22Rv1 (cell line): ENCODE results near the gene HP1BP3.

ENCODE experiments used
- H3K27ac ChIP-seq: fragments of 450-650 bp; 2 replicates; pipeline ENCODE4 v1.5.1; 2017
- CTCF ChIP-seq: fragments of 450-650 bp; IDR thresholded peaks from 2 replicates; pipeline ENCODE4 v1.5.1; 2017; ENCODE audit warnings: mild to moderate bottlenecking
- ZFX ChIP-seq: fragments of 450-650 bp; IDR thresholded peaks from 2 replicates; pipeline ENCODE4 v1.6.1; 2017; ENCODE audit warnings: antibody characterized with exemption, borderline replicate concordance

The HP1BP3 gene

GRCh38 chr1:20770314-20771087 is 16.6 kb downstream of the HP1BP3 start:
- no peak for TF ChIP-seq ZFX
- TF ChIP-seq CTCF = no peak
- no peak overlapping the region for H3K27ac ChIP-seq

DNA sequence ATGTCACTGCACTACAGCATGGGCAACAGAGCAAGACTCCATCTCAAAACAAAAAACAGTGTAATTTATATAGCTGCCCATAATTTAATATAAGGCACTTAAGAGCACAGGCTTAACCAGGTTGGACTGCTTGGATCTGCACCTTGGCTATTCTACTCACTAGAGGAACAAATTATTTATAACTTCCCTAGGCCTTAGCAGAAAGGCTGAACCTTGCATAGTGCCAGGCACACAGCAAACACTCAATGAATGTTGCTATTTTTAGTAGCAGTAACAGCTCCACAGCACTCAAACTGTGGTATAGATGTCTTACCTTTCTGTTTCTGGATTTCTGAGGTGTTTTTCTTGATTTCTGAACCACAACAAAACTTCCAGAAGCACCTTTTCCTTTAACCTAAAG is 19.8 kb downstream of the HP1BP3 start:
- H3K27ac ChIP-seq = no peak overlapping the region
- no peak for TF ChIP-seq CTCF

DNA sequence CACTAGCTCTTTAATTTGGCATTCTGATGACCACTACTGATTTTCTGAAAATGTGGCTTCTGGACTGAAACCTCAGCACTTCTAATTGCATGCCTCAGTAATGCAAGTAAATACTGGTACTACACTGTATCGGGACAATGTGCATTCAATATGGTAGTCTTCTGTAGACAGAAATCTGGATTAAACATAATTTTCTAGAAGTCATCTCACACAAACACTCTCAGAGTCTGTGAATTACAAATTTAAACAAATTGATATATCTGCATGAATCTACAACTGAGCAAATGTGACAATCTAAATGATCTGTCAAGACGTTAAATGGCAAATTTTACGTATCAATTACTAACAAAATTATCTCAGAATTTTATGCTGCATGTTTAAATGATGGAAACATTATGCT is 23.7 kb downstream of the HP1BP3 start:
- TF ChIP-seq ZFX (no peak), CTCF (no peak)
- H3K27ac ChIP-seq = no peak overlapping the region

DNA sequence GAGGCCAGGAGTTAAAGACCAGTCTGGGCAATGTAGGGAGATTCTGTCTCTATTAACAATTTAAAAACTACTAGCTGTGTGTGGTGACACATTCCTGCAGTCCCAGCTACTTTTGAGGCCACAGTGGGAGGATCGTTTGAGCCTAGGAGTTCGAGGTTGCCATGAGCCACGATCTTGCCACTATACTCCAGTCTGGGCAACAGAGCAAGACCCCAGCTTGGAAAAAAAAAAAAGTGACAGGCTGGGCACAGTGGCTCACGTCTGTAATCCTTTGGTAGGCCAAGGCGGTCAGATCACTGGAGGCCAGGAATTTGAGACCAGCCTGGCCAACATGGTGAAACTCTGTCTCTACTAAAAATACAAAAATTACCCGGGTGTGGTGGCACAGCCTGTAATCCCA is 26.8 kb downstream of the HP1BP3 start:
- no peak overlapping the region for H3K27ac ChIP-seq
- TF ChIP-seq ZFX (no peak), CTCF (no peak)

- H3K27ac ChIP-seq = no peak overlapping the region
- TF ChIP-seq CTCF = no peak
- no peak for TF ChIP-seq ZFX
These were observed 33.5 kb downstream of the HP1BP3 start for GRCh38 chr1:20753589-20753988.

DNA sequence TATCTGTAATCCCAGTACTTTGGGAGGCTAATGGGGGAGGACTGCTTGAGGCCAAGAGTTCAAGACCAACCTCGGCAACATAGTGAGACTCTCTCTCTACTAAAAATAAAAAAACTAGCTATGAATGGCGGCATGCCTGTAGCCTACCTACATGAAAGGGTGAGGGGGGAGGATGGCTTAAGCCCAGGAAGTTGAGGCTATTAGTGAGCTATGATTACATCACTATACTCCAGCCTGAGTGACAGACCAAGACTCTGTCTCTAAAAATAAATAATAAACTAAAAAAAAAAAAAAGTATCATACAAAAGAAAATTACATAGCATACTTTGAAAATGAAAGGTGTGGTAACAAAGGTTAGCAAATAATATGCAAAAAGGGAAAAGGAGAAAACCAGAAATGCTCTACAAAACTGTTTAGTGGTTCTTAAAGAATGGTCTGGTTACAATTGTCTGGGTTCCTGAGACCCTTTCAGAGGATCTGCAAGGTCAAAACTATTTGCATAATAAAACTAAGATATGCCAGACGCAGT is 35.6 kb downstream of the HP1BP3 start:
- H3K27ac ChIP-seq = no peak overlapping the region
- TF ChIP-seq CTCF (no peak), ZFX (no peak)

GRCh38 chr1:20742671-20743070 is 44.4 kb downstream of the HP1BP3 start:
- H3K27ac ChIP-seq = no peak overlapping the region
- no peak for TF ChIP-seq ZFX
